NCI-H2196 treated with DMSO at 0.1 percent for 48 hours (cell line): Measurements from ENCODE around the gene RETREG3.

ENCODE experiments used
- DNase-seq: peaks from one replicate; lab custom pipeline; 2025; ENCODE audit not compliant: unreplicated experiment; lab: John Stamatoyannopoulos, UW

The RETREG3 gene

GRCh38 chr17:42535155-42536047 lies 73.8 kb downstream of the RETREG3 start:
- no peak for DNase-seq

- no peak for DNase-seq
Measured at GRCh38 chr17:42531455-42532354, 77.5 kb downstream of the RETREG3 start.

- DNase-seq: no peak
Measured at GRCh38 chr17:42530952-42531454, 78.2 kb downstream of the RETREG3 start.
